DMS79 (cell line): ENCODE data around the gene CCDC30.

Experiments
- DNase-seq: peaks from one replicate; lab custom pipeline; 2025; lab: John Stamatoyannopoulos, UW

Gene CCDC30

GRCh38 chr1:42462828-42463763 lies at the start of gene CCDC30:
Gene CCDC30, plus strand, starts transcription at chr1:42463286. Its CDS starts 17,266 bp downstream, at chr1:42480552.
- peak; percentile 100 for DNase-seq

DNA sequence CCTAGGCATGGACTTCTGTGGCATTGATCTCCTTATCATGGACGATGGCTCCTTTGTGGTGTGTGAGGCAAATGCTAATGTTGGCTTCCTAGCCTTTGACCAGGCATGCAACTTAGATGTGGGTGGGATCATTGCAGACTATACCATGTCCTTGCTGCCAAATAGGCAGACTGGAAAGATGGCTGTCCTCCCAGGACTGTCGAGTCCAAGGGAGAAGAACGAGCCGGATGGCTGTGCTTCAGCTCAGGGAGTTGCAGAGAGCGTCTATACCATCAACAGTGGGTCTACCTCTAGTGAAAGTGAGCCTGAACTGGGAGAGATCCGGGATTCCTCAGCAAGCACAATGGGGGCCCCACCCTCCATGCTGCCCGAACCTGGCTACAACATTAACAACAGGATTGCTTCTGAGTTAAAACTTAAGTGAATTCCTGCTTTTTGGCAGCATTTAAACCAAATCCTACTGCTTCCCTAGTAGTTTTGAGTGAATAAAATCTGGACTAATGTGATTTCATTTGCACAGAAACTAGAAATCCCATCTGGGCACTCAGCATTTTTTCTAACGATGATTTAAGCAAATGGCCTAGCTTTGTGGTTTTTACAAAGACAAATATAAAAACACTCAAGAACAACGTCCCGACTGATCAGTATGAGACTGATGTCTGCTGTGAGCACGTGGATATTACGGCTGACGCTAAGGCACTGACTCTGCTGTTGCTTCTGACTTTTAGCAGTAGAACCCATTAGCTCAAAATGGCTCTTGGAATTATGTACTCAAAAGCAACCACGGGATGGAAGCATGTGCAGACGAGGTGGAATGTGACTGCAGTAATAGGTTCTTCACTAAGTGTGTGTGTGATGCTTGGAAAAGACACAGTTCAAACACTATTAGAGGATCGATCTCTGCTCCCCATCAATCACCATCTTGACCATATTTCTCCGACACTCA lies 48.3 kb upstream of the CCDC30 start:
- DNase-seq = no peak

GRCh38 chr1:42417166-42417565 lies 45.9 kb upstream of the CCDC30 start:
- no peak for DNase-seq

GRCh38 chr1:42418516-42418915 lies 44.6 kb upstream of the CCDC30 start:
- DNase-seq = no peak

- no peak for DNase-seq
These were observed 43.8 kb upstream of the CCDC30 start for GRCh38 chr1:42419126-42419821.

DNA sequence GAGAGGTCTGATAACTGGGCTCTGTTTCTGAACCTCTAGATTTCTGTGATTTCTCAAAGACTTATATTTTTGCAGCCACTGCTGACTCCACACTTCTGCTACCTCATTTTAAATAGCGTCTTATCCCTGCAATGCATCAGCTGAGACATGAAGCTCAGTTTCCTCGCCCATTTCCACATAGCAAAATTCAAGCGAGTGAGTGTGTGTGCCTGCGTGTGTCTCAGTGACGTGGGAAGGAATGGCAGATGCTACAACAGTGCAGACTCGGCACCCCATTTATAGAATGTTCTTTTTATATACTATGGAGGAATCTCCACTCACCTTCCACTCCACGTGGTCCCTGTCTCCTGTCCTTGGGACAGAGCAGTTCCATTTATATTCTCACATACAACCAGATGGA lies 43.0 kb upstream of the CCDC30 start:
- DNase-seq = no peak

DNA sequence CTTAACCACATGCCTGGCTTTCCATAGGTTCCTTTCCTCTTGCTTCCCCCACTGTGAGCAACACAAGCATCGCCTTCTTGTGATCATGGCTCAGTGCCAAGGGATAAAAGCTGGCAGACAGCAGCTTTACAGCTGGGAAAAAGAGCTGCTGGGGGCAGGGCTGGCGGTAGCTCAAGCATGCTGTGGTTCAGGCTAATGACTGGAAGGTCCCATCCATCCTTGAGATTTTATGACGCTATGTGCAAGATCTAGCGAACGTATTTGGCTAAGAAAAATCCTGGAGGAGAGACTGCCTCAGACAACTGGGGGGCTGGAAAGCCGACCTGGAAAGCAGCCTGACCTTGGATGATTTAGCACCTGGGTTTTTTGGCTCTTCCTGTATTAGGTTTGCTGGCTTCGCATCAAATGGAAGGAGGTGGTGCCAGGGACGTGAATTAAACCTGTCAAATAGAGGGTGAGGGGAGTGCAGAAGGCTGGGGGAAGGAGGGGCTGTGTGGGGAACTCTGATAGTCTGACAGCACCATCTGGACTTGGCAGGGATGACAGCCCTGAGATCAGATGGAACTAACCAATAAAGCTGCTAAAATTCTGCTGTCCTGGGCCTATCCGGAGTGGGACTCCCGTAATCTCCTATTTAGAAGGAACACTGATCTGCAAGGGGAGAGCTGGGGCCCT lies 42.0 kb upstream of the CCDC30 start:
- DNase-seq = peak; percentile 99

DNA sequence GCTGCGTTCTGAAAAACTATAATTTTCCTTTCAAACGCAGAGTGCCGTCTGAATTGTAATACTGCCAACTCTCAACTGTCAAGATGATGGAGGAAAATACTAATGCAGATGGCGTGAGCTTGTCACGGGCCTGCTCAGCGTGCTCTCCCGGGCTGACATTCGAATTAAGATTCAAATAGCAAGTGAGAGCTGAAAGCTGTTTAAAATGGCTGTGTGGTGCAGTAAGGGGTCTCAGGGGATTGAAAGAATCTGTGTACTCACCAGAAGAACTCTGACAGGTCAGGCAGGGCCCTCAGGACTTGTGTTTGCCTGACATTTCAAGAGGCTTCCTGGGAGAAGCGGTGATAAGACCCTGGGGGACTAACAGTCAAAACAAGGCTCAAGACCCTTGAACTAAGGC lies 40.3 kb upstream of the CCDC30 start:
- peak; percentile 95 for DNase-seq

DNA sequence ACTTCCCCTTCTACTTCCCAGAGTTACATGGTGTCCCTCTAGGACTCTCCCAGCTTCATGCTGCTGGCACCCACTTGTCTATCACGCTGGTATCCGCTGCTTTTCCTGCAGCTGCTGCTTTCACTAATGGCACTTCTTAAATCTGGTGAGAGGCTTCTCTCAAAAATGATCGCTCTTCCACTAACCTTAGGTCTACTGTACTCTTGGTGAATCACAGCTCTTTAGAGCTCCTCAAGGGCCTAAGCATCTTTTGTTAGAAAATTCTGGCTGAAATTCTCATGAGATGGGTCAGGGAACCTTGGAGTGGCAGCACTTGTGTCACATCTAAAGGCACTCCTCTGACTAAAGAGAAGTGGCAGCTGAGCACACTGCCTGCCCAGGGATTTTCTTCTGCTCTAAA lies 39.4 kb upstream of the CCDC30 start:
- DNase-seq = peak; percentile 99

- DNase-seq = no peak
These were observed 38.9 kb upstream of the CCDC30 start for GRCh38 chr1:42424201-42424600.

DNA sequence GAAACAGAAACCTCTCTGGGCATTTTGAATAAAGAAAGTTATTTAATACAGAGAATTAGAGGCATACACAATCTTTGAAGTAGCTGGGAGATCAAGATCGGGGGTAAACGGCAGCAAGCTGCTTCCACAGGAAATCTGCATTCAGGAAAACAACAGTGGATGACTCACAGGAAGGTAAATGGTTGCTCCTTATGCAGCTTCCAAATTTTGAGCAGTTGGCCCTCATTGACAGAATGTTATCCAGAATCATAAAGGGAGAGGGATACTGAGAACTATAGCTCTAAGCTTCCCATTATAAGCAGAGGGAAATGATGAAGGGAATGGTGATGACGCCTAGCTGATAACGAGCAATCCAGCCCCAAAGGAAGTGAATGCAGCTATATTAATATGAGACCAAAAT lies 35.8 kb upstream of the CCDC30 start:
- DNase-seq = no peak

DNA sequence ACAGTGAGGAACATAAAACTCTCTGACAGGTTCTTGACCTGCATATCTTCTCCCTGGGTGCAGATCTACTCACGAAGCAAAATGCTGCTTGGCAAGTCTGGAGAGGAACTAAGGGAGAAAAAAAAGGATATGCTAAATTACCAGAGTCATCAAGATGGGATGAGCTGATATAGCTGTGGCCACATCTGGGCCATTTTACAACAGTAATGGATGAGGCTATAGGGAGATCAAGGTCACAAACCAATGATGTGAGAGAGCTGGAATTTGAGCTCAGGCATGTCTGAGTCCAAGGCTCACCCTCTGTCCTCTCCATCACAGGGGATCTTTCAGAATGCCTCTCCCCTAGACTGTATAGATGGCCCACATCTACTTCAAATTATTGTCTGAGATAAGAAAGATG lies 33.5 kb upstream of the CCDC30 start:
- DNase-seq = no peak

DNA sequence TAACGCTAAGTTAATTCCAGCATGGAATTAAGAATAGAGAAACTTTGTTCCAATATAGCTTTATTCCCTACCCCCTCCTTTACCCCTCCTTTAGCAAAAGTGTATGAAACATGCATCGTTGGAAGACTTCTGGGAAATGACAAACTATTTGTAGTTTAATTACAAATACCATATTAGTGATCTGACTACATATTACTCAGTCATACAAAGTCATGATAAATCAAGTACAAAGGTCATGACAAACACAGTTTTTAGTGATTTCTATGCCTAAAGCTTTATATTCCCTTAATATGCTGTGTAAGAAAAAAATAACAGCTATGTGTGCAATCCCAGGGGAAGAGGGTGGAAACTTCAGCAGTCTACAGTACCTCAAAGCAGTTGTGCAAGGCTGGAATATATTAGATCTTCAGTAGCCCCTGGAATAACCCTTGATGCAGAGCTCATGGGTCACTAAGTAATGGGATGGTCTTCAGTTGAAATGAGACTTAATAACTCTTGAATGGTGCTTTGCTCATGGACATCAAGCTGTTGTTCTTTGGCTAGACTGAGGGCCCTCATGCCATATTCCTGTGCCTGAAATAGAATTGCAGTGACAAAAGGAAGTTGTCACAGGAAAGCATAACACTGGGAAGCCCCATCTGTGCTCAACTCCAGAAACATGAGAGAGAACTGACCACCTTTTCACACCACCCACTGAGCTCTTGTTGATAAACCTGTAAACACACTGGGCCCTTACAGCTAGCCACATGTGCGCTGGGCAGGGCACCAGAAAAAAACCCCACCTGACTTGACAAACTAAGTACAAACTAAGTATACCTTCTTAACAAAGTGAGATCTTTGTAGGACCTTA lies 32.6 kb upstream of the CCDC30 start:
- no peak for DNase-seq

DNA sequence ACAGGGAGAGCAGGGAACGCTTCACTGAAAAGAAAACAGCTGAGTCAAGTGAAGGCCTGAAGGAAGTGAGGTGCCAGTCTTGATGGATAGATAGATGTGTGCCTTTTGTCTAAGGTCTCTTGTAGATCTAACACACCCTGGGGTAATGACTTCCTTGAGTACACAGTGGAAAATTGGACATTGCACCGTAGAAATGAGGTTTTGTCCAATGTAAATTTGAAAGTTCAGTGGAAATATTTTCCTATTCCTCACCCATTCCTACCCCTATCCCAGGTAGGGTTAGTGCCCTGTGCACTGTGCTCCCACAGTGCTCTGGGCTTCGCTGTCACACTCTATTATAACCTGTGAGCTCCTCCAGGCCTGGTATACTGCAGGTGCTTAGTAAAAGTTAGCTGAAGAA lies 31.6 kb upstream of the CCDC30 start:
- DNase-seq = no peak

DNA sequence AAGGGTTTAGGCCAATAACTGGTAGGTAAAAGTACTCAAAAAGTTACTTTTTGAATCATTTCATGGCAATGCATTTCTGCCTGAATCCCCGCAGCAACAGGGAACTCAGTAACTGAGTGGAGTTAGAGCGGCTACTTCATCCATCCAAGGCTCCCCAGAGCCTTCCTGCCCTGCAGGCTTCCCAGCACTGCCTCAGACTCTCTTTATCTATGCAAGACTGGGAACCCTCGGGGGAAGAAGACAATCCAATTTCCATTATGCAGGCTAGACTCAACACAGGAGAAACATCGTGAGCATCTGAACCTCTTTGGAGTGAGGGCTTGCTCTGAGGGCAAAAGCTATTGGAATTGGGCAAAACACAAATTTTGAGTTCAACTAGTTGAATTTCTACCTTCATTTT lies 30.4 kb upstream of the CCDC30 start:
- no peak for DNase-seq

DNA sequence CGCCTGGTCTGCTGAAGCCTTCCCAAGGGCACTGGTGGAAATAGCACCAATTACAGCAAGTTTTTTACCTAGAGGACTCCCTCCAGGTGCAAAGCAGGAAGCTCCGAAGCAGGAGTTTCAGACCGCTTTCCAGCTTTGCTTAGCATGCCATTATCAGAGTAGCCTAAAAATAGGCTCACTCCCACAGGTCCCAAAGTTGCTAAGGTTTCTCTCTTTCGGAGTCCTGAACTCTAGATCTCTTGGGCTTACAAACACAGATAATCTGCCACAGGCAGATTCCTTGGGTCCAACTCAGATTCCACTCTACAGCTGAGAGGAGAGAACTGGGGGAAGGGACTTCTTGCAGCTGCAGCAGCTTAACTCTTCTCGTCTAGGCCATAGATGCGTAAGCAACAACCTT lies 29.7 kb upstream of the CCDC30 start:
- DNase-seq = no peak

GRCh38 chr1:42434340-42434739 lies 28.7 kb upstream of the CCDC30 start:
- DNase-seq = no peak

- no peak for DNase-seq
These were observed 23.1 kb upstream of the CCDC30 start for GRCh38 chr1:42439940-42440339.

GRCh38 chr1:42442662-42443061 lies 20.4 kb upstream of the CCDC30 start:
- no peak for DNase-seq

GRCh38 chr1:42449256-42449655 lies 13.8 kb upstream of the CCDC30 start:
- no peak for DNase-seq

GRCh38 chr1:42450061-42450460 lies 13.0 kb upstream of the CCDC30 start:
- no peak for DNase-seq
